Natural killer cell (primary cell): ENCODE data around the gene MUSTN1. TPM values are rescaled to one million over a fixed set of nuclear protein-coding genes. Genes with fewer than 3 reads are reported as not detected.

ENCODE experiments used
- ATAC-seq, 3 donors: fragments of 150-1000 bp in 2 of 3; fragments of 200-7000 bp in 1 of 3; cut with Tn5 transposase; 1 replicate in 1 of 3; 2 replicates in 2 of 3; pipeline ENCODE4 v1.10.0; 2021; ENCODE audit warnings: mild to moderate bottlenecking in 2 of 3, moderate library complexity in 2 of 3
- DNase-seq, 2 donors: peaks; one replicate each; pipeline versions ENCODE4 v3.0.0 to v3.0.0-alpha.2; 2013 to 2021; ENCODE audit warnings: mixed read lengths in 1 of 2
- H3K27ac ChIP-seq: one replicate; pipeline ENCODE4 v1.5.1; 2013; ENCODE audit warnings: mild to moderate bottlenecking, low read length
- H3K27me3 ChIP-seq: one replicate; pipeline ENCODE4 v1.6.1; 2013; ENCODE audit warnings: low read length; ENCODE audit not compliant: control insufficient read depth, insufficient read depth
- H3K36me3 ChIP-seq: one replicate; pipeline ENCODE4 v1.6.1; 2013; ENCODE audit warnings: low read length; ENCODE audit not compliant: control insufficient read depth, insufficient read depth
- H3K4me1 ChIP-seq: one replicate; pipeline ENCODE4 v1.6.1; 2013; ENCODE audit warnings: low read length; ENCODE audit not compliant: control insufficient read depth, insufficient read depth
- H3K4me3 ChIP-seq: one replicate; pipeline ENCODE4 v1.5.1; 2013; ENCODE audit warnings: low read length
- H3K9me3 ChIP-seq: one replicate; pipeline ENCODE4 v1.6.1; 2013; ENCODE audit warnings: low read length; ENCODE audit not compliant: control insufficient read depth, insufficient read depth
- H3K27ac Mint-ChIP-seq, 2 donors: one replicate each; pipeline ENCODE4 v1.8.0; 2022; ENCODE audit warnings: mild to moderate bottlenecking in 2 of 2, mixed read lengths in 2 of 2, moderate library complexity in 1 of 2
- H3K27me3 Mint-ChIP-seq, 2 donors: one replicate each; pipeline ENCODE4 v1.8.0; 2022; ENCODE audit warnings: low read depth in 2 of 2, mixed read lengths in 2 of 2
- H3K36me3 Mint-ChIP-seq: one replicate; pipeline ENCODE4 v1.8.0; 2022; ENCODE audit warnings: mixed read lengths
- H3K4me1 Mint-ChIP-seq, 2 donors: one replicate each; pipeline ENCODE4 v1.8.0; 2022; ENCODE audit warnings: mixed read lengths in 2 of 2
- H3K4me3 Mint-ChIP-seq: one replicate; pipeline ENCODE4 v1.8.0; 2022; ENCODE audit warnings: mild to moderate bottlenecking, moderate library complexity, mixed read lengths
- H3K9me3 Mint-ChIP-seq, 2 donors: one replicate each; pipeline ENCODE4 v1.8.0; 2022; ENCODE audit warnings: mixed read lengths in 2 of 2
- WGBS: methylation state at CpG from one replicate; pipeline ENCODE4 v1.1.7; 2013; ENCODE audit warnings: missing lambda C conversion rate; ENCODE audit not compliant: insufficient coverage; 5-methylcytosine and 5-hydroxymethylcytosine counted together
- intact Hi-C: fragments of 100-400 bp; cut with micrococcal nuclease; formaldehyde crosslinking; loops from one replicate; pipeline ENCODE4 v1.14.2; 2022
- total RNA-seq, 4 donors: library from RNA; stranded (reverse); fragments of 120-200 nt in 1 of 4; gene quantifications; one replicate each; pipeline versions ENCODE4 v1.2.3 to v1.2.4, GENCODE V29; 2013 to 2022
- TF ChIP-seq, protein P1 (sequence below): fragments of 200-600 bp; IDR thresholded peaks from one replicate; pipeline ENCODE4 v1.8.0; 2022; ENCODE audit warnings: antibody characterized with exemption

Gene MUSTN1
- total RNA-seq, 3 donors from 2014 or later (not counting 1 experiment from before 2014, with no cell fraction given), result 5.3 to 7.7 (median 6.8) TPM

DNA sequence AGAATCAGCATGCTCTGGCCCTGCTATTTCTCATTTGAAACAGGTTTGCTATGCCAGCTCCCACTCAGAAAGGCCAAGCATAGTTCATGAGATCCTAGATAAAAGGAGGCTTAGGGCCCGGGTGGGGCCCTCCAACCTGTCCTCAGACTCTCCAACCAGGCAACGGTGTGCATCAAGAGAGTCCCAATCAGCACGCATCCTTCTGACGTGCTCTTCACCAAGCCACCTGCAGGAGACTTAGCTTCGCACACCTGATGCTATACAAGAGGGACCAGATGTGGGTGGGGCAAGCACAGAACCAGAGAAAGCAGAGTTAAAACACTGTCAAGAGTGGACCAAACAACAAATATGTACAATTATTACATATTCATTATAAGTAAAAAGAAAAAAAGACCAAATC, 45.2 kb upstream of the MUSTN1 start:
- Histone ChIP-seq H3K4me1 (peaks cover 8% of the 10 kb centered on the region), H3K27me3 (no peaks in the 10 kb centered on the region), H3K27ac (no peak overlapping the region), H3K9me3 (no peaks in the 10 kb centered on the region), H3K4me3 (no peak overlapping the region), H3K36me3 (peaks cover 7% of the 10 kb centered on the region)
- Mint-ChIP-seq H3K27me3 (no peaks in the 10 kb centered on the region), H3K27ac (no peak overlapping the region), H3K36me3 (peaks cover 3% of the 10 kb centered on the region), H3K9me3 (no peaks in the 10 kb centered on the region), H3K4me3 (no peak overlapping the region), H3K4me1 (peaks cover 11 to 19% of the 10 kb centered on the region in 2 donors)
- ATAC-seq (no peak), DNase-seq (no peak)
- 92% methylated on average over 5 of the region's 5 CpGs for WGBS
- TF ChIP-seq, protein P1, sequence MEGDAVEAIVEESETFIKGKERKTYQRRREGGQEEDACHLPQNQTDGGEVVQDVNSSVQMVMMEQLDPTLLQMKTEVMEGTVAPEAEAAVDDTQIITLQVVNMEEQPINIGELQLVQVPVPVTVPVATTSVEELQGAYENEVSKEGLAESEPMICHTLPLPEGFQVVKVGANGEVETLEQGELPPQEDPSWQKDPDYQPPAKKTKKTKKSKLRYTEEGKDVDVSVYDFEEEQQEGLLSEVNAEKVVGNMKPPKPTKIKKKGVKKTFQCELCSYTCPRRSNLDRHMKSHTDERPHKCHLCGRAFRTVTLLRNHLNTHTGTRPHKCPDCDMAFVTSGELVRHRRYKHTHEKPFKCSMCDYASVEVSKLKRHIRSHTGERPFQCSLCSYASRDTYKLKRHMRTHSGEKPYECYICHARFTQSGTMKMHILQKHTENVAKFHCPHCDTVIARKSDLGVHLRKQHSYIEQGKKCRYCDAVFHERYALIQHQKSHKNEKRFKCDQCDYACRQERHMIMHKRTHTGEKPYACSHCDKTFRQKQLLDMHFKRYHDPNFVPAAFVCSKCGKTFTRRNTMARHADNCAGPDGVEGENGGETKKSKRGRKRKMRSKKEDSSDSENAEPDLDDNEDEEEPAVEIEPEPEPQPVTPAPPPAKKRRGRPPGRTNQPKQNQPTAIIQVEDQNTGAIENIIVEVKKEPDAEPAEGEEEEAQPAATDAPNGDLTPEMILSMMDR, result no peak
- intact Hi-C loops, result no loop called here

DNA sequence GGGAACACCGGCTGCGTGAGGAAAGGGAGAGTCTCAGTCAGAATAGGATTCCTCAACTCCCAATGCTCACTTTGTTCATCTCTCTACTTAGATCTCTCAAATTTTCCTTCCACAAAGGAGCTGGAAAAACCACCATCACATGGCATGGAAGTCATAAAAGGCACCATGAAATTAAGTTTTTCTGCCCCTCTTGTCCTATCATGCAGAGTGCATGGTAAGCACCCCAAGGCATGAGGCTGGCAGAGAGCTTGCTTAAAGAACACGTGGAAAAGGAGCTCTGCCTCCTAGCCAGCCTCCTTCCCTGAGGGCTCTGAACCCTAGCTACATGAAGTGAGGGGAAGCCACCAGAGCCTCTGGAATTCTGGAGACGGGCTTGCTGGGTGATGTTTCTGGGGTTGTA, 44.8 kb upstream of the MUSTN1 start:
- ATAC-seq, result no peak
- Histone ChIP-seq H3K4me1 (peaks cover 13% of the 10 kb centered on the region), H3K4me3 (no peak overlapping the region), H3K9me3 (no peaks in the 10 kb centered on the region), H3K27ac (no peak overlapping the region), H3K27me3 (no peaks in the 10 kb centered on the region), H3K36me3 (peaks cover 7% of the 10 kb centered on the region)
- Mint-ChIP-seq H3K27ac (no peak overlapping the region), H3K36me3 (no peaks in the 10 kb centered on the region), H3K4me1 (peaks cover 16 to 24% of the 10 kb centered on the region in 2 donors), H3K27me3 (no peaks in the 10 kb centered on the region), H3K9me3 (no peaks in the 10 kb centered on the region), H3K4me3 (no peak overlapping the region)
- intact Hi-C loops, result no loop called here
- WGBS, result 95% methylated on average over 4 of the region's 4 CpGs
- no peak for DNase-seq
- TF ChIP-seq, protein P1, result no peak

DNA sequence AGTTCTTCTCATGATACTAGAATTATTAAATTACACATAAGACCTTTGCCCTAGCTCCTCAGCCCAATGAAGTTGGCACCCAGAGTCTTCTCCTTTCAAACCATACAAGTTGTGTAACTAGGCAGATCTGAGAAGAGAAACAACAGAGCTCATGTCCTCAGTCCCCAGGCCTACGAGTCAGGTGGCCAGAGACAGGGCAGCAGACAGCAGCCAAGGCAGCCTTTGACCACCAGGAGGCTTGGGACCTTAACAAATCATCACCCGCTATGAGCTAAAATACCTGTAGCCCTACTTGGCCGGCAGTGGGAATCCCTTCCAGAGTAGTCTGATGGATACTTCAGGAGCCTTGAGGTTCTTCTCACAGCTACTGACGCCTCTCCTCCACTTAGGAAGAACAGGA, 44.3 kb upstream of the MUSTN1 start:
- Histone ChIP-seq H3K36me3 (peaks cover 7% of the 10 kb centered on the region), H3K4me1 (peaks cover 15% of the 10 kb centered on the region), H3K27ac (no peak overlapping the region), H3K9me3 (no peaks in the 10 kb centered on the region), H3K27me3 (no peaks in the 10 kb centered on the region), H3K4me3 (no peak overlapping the region)
- no peak overlapping the region for H3K4me3 Mint-ChIP-seq
- no peaks in the 10 kb centered on the region for H3K27me3 Mint-ChIP-seq
- H3K27ac Mint-ChIP-seq, result no peak overlapping the region
- DNase-seq (no peak), ATAC-seq (no peak)
- no peaks in the 10 kb centered on the region for H3K36me3 Mint-ChIP-seq
- intact Hi-C loops, result no loop called here
- 77% methylated on average over 4 of the region's 4 CpGs for WGBS
- H3K4me1 Mint-ChIP-seq, result peaks cover 21 to 29% of the 10 kb centered on the region in 2 donors
- TF ChIP-seq, protein P1, result no peak
- no peaks in the 10 kb centered on the region for H3K9me3 Mint-ChIP-seq

DNA sequence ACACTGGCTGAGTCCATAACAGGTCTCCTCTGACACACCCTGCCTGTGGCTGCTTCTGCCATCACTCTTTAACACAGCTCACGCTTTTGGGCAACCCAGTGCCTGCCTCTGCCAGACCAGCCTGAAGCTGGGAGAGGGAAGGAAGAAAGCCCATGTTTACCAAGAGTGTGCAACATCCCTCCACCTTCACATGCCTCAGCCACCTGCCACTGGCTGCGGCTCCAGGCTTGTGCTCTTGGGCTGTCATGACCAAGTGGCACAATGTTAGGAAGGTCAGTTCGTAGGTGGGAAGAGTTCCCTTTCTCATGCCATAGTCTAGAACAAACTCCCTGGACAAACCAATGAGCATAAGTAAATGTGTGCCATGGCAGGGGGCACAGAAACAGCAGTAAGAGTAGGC, 42.3 kb upstream of the MUSTN1 start:
- 96% methylated on average over 3 of the region's 3 CpGs for WGBS
- Histone ChIP-seq H3K36me3 (peaks cover 7% of the 10 kb centered on the region), H3K27ac (no peak overlapping the region), H3K4me3 (no peak overlapping the region), H3K27me3 (no peaks in the 10 kb centered on the region), H3K9me3 (no peaks in the 10 kb centered on the region), H3K4me1 (peaks cover 15% of the 10 kb centered on the region)
- Mint-ChIP-seq H3K4me1 (peaks cover 33 to 42% of the 10 kb centered on the region in 2 donors), H3K36me3 (no peaks in the 10 kb centered on the region), H3K9me3 (no peaks in the 10 kb centered on the region), H3K27me3 (no peaks in the 10 kb centered on the region), H3K4me3 (no peak overlapping the region), H3K27ac (no peak overlapping the region)
- DNase-seq, result no peak
- ATAC-seq, result no peak
- TF ChIP-seq, protein P1, result no peak
- intact Hi-C loops, result no loop called here
